GM19328 (cell line): ENCODE results near the gene ENSA.
"Not testable (repeated sequence)": the region's sequence is repeated elsewhere in the genome, so short reads cannot be mapped to it uniquely, and the experiment has no call there.

ENCODE experiments used
- ATAC-seq: cut with Tn5 transposase; IDR thresholded peaks from one replicate; pipeline ENCODE4 v1.9.1; 2021; ENCODE audit warnings: mild to moderate bottlenecking, moderate library complexity; ENCODE audit not compliant: unreplicated experiment

Gene ENSA

DNA sequence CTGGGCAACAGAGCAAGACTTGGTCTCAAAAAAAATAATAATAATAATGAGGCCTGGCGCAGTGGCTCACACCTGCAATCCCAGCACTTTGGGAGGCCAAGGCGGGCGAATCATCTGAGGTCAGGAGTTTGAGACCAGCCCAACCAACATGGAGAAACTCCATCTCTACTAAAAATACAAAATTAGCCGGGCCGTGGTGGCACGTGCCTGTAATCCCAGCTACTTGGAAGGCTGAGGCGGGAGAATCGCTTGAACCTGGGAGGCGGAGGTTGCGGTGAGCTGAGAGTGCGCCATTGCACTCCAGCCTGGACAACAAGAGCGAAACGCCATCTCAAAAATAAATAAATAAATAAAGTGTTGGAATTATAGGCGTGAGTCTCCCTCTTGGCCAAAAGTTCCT, 47.5 kb downstream of the ENSA start:
- not testable (repeated sequence) for ATAC-seq

GRCh38 chr1:150581437-150581836, 48.0 kb downstream of the ENSA start:
- ATAC-seq, result not testable (repeated sequence)

- not testable (repeated sequence) for ATAC-seq
These were observed 48.4 kb downstream of the ENSA start for GRCh38 chr1:150580966-150581365.

GRCh38 chr1:150579945-150580642, 49.3 kb downstream of the ENSA start:
- no peak for ATAC-seq

DNA sequence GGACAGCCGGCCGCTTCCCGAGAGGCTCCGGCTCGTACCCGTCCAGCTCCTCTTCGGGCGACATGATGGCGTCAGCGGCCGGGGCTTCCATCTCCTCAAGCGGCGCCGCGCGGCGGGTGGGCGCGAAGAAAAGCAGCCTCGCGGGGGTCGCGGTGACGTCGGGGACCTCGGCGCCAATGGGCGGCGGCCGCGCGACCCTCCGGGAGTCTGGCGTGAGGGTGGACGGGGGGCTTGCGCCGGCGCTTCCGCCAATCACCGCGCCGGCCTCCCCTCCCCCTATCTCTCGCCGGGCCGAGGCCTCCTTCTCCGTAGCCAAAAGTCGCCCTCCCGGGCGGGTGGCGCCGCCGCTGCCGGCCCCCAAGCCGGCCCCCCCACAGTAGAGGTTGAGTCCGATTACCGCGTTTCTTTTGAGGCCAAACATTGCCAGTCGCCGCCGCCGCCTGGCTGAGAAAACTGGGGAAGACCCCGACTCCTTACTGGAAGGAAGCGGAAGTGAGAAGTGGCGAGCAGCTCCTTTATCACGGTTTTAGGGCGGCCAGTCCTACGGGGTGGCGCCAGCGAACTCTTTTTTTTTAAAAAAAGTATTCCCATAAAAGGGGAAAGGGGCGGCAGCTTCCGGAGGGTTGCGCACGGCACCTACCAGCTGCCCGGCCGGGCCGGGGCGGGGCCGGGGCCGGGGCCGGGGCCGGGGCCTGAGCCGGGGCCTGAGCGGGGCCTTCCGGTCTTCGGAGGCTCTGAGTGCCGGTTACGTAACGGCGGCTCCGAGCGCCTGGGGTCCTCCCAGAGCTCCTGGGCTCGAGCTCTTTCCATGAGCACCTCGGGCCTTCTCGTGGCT, 50.1 kb downstream of the ENSA start, which contains the start of gene MCL1:
TSS of gene MCL1 (minus strand) at position 501 of the 835 bp plus-strand sequence. CDS start at position 421, 80 bp downstream.
- peak; percentile 94 for ATAC-seq

- ATAC-seq, result no peak
These were observed 50.9 kb downstream of the ENSA start for GRCh38 chr1:150578272-150579109.

DNA sequence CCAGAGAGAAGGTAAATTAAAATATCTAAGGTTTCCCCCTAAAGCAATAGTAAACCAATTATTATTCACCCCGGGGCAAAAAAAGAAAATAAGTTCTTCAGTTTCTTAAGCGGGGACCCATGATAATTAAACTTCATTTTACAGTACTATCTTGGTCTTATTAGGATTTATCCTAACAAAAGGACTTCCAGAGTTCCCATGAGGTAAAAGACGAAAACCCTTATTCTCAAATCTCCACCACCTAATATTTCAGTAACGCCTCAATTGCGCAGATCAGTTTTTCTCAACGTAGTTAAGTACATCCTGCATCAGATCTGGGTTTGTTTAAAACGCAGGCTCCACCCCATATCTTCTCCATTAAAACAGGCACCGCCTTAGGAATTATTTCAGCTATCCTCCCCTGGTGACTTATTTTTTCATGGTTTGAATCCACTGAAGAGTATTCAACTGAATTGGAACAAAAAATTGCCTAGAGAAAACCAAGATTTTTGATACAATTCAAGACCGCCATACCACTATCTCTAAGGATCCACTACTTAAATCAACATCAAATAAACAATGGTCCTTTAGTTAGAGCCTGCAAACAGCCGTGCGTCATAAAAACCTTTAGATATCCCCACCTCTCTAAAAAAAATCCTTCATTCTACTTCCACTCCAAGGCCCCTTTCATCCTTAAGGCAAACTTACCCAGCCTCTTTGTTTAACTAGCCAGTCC, 51.7 kb downstream of the ENSA start:
- no peak for ATAC-seq

DNA sequence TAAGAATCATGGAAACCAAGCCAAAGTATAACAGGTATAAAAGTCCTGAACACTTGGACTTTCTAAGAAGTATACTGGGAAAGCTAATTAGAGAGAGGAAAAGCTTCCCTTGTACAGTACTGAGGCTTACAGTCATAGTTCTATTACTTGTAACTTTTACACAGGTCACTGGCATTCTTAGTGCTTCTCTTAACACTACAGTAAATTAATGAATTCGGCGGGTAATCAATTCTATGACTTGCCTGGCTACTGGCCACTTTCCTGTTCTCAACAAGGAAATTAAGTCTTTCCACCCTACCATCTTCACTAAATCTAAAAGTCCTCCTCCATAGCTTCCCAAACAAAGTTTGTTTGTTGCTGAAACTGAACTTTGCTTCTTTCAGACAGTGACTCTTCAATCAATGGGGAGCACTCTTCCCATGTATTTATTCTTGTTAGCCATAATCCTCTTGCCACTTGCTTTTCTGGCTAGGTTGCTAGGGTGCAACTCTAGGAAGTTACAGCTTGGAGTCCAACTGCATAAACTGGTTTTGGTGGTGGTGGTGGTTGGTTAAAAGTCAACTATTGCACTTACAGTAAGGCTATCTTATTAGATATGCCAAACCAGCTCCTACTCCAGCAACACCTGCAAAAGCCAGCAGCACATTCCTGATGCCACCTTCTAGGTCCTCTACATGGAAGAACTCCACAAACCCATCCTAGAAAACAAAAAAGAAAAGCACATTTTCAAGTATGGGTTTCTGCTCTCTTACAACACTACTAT, 52.4 kb downstream of the ENSA start:
- ATAC-seq, result no peak

GRCh38 chr1:150576367-150576711, 53.1 kb downstream of the ENSA start:
- no peak for ATAC-seq

DNA sequence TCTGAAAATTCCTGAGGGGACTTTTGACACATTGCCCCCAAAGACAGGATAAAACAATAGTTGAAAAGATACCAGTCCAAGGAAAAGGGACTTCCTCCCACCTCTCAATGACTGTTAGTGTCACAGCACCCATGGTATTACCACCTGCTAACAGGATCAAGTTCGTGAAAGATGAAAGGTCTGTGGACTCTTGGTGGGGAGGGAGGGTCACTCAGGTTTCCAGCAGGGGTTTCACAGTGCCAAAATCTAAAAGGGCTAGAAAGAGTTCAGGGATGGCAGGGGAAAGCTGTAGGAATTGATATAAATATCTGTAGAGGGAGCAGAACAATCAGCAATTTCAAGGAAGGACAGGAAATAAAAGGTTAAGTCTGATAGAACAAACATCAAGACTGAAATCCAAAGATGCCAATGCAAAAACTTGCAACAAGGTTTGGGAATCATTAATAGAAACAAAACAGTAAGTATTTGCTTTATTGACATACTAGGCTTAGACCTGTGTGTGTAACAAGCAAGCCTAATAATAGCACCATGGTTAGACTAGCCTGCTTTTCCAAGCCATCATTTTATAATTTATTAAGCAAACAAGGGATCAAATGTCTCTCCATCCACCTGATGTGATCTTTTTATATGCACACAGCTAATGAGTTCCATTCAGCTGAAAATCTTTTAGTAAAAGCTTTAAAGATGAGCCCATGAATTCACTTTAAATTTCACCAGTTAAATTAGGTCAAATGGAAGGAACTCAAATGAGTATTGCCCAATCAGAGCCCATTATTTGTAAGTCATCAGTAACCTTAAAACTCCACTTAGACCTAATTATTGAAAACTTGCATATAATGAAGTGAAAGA, 53.7 kb downstream of the ENSA start:
- no peak for ATAC-seq

DNA sequence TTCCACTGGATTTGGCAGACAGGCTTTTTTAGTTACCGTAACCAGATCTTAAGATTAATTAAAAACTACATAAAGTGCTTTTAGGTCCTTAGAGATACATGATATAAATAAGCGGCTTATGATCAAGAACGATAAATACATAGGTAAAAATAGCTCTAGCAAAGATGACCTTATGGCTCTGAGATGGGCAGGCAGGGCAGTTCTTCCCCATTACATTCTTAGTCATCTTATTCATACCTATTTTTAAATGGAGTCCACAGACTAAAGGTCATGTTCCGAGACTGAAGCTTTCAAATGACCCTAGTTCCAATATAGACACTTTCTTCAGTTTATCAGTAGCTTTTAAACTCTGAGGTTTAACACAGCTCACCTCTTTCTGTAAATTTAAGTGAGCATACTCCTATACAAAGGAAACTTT, 54.3 kb downstream of the ENSA start:
- no peak for ATAC-seq

DNA sequence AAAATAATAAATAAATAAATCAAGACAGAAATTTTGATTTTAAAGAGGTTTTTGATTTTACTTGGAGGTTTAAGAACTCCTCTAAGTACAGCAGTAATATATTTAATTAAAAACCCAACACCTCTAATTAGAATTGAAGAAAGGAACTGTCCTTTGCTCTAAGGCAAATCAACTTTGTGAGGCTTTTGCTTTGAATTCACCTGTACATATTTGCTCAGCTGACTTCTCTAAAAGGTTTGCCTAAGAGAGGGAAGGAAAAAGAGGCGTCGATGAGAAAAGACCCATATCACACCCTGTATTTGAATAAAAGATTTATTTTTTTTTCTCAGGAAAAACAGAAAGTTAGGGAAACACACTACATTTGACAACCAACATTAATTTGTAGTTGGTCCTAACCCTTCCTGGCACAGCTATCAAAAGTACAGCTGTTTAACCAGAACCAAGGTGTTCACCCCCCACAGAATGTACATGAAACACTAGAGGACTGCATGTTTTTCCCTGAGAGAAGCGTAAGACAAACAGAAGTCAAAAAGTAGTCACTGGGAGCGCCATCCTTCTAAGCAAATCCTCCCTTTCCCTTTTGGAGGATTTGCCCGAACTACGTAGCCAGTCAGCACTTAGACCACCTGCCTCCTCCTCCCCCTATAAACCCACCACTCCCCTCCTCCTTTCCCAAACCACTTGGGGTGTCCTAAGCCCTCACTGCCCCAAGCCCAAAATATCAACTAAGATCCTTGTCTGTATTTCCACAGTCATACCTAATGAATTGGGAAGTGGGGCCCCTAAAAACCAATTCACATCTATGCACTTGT, 54.9 kb downstream of the ENSA start:
- no peak for ATAC-seq

GRCh38 chr1:150573648-150574071, 55.8 kb downstream of the ENSA start:
- not testable (repeated sequence) for ATAC-seq

DNA sequence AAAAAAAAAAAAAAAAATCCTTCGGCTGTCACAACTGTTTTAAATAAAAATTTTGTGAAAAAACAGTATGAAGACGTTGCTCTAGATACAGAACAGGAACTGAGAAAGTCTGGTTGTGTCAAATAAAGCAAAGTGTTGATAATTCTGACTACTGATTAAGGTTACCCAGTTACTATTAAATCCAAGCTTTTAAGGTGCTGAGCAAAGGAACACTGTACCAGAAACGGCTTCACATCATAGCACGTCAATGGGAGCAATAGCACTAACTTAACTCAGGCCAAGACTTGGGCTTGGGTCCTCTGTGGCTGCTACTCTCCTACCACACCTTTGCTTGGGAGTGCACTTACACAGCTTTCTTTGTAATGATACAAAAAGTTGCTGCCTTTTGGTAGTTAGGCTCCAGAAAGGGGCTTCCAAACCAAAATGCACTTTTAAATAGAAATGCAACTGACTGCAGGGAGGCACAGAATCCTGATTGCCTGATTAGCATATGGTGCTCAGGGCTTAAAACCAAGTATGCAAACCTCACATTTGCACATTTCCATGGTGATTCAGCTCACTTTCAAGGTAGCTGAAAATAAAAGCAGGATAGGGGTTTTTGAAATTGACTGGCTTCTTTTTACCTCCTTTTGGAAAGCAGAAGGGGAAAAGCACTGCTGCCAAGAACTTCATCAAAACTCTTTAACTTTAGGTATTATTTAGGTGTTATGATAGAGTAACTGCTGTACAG, 56.3 kb downstream of the ENSA start:
- ATAC-seq, result no peak
